Neural progenitor cell (in vitro differentiated cells): ENCODE data around the gene ZNF652. TPM values are rescaled to one million over a fixed set of nuclear protein-coding genes. Genes with fewer than 3 reads are reported as not detected.

Experiments used
- DNase-seq: peaks from one replicate; pipeline ENCODE4 v3.0.0-alpha.2; 2016; ENCODE audit warnings: low spot score
- H2AFZ ChIP-seq: fragments of 200-600 bp; sonication (generic); replicated peaks from 2 replicates; pipeline ENCODE4 v1.6.1; 2016; ENCODE audit warnings: antibody characterized with exemption
- H3F3A ChIP-seq: fragments of 200-600 bp; sonication (generic); 2 replicates; pipeline ENCODE4 v1.6.1; 2016; ENCODE audit warnings: antibody characterized with exemption, low read depth
- H3K27ac ChIP-seq: fragments of 200-600 bp; sonication (generic); 2 replicates; pipeline ENCODE4 v1.5.1; 2016; ENCODE audit warnings: mild to moderate bottlenecking
- H3K27me3 ChIP-seq: fragments of 200-600 bp; sonication (generic); 2 replicates; pipeline ENCODE4 v1.6.1; 2016; ENCODE audit warnings: mild to moderate bottlenecking, moderate library complexity
- H3K36me3 ChIP-seq: fragments of 200-600 bp; sonication (generic); 2 replicates; pipeline ENCODE4 v1.5.1; 2016
- H3K4me1 ChIP-seq: fragments of 200-600 bp; sonication (generic); 2 replicates; pipeline ENCODE4 v1.6.1; 2016; ENCODE audit warnings: mixed run types
- H3K4me2 ChIP-seq: fragments of 200-600 bp; sonication (generic); 2 replicates; pipeline ENCODE4 v1.6.1; 2016
- H3K4me3 ChIP-seq: fragments of 200-600 bp; sonication (generic); 2 replicates; pipeline ENCODE4 v1.5.1; 2016
- H3K79me2 ChIP-seq: fragments of 200-600 bp; sonication (generic); 2 replicates; pipeline ENCODE4 v1.6.1; 2016; ENCODE audit warnings: low read depth
- H3K9ac ChIP-seq: fragments of 200-600 bp; sonication (generic); 2 replicates; pipeline ENCODE4 v1.6.1; 2016
- H3K9me3 ChIP-seq: fragments of 200-600 bp; sonication (generic); 2 replicates; pipeline ENCODE4 v1.5.1; 2016; ENCODE audit warnings: low read depth
- H4K20me1 ChIP-seq: fragments of 200-600 bp; sonication (generic); 2 replicates; pipeline ENCODE4 v1.6.1; 2016; ENCODE audit warnings: low read depth
- H3K27ac Mint-ChIP-seq: 3 replicates; pipeline ENCODE4 v1.8.0; 2021; ENCODE audit warnings: mixed read lengths
- H3K27me3 Mint-ChIP-seq: 2 replicates; pipeline ENCODE4 v1.8.0; 2022; ENCODE audit warnings: low read depth, mild to moderate bottlenecking, inconsistent platforms, moderate library complexity, mixed read lengths; ENCODE audit not compliant: insufficient read depth
- H3K36me3 Mint-ChIP-seq: 3 replicates; pipeline ENCODE4 v1.8.0; 2021; ENCODE audit warnings: mixed read lengths
- H3K4me1 Mint-ChIP-seq: 3 replicates; pipeline ENCODE4 v1.8.0; 2021; ENCODE audit warnings: mixed read lengths
- H3K4me3 Mint-ChIP-seq: 3 replicates; pipeline ENCODE4 v1.8.0; 2021; ENCODE audit warnings: mild to moderate bottlenecking, moderate library complexity, mixed read lengths
- H3K9me3 Mint-ChIP-seq: 3 replicates; pipeline ENCODE4 v1.8.0; 2020; ENCODE audit warnings: mixed read lengths
- EZH2 ChIP-seq: fragments of 200-600 bp; sonication (generic); IDR thresholded peaks from 2 replicates; pipeline ENCODE4 v1.6.1; 2017; ENCODE audit warnings: antibody characterized with exemption, mild to moderate bottlenecking, moderate library complexity
- EZH2phosphoT487 ChIP-seq: fragments of 200-600 bp; sonication (generic); IDR thresholded peaks from 2 replicates; pipeline ENCODE4 v1.6.1; 2017; ENCODE audit warnings: antibody characterized with exemption
- total RNA-seq: library from RNA; depleted of rRNA; stranded (reverse); fragments of >200 nt; gene quantifications from 2 replicates; pipeline ENCODE4 v1.2.3, GENCODE V29; 2015; ENCODE audit warnings: low replicate concordance
- TF ChIP-seq, protein P1 (sequence below): fragments of 200-600 bp; sonication (generic); IDR thresholded peaks from 2 replicates; pipeline ENCODE4 v1.5.1; 2017; ENCODE audit warnings: antibody characterized with exemption, mild to moderate bottlenecking

ZNF652 gene
- total RNA-seq, 1 donor from 2014 or later, result 55.7 TPM

DNA sequence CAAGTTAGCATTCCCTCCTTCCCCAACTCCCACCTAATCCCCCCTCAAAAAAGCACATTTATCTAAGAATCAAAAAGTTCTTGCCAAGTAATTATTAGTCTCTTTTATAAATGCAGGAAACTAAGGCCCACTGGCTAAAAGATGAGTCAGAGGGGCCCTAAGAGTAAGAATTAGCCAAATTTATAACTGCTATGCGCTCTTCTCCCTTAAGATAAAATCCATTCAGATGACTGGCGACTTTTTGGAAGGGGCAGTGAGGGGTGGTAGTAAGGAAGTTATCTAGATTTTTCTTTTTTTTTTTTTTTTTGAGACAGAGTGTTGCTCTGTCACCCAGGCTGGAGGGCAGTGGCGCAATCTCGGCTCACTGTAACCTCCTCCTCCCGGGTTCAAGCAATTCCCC is 17.1 kb downstream of the ZNF652 start:
- H3K4me1 Mint-ChIP-seq, result peaks cover 4% of the 10 kb centered on the region
- H3K36me3 Mint-ChIP-seq, result peaks cover 3% of the 10 kb centered on the region
- no peak for TF ChIP-seq EZH2
- TF ChIP-seq, protein P1, sequence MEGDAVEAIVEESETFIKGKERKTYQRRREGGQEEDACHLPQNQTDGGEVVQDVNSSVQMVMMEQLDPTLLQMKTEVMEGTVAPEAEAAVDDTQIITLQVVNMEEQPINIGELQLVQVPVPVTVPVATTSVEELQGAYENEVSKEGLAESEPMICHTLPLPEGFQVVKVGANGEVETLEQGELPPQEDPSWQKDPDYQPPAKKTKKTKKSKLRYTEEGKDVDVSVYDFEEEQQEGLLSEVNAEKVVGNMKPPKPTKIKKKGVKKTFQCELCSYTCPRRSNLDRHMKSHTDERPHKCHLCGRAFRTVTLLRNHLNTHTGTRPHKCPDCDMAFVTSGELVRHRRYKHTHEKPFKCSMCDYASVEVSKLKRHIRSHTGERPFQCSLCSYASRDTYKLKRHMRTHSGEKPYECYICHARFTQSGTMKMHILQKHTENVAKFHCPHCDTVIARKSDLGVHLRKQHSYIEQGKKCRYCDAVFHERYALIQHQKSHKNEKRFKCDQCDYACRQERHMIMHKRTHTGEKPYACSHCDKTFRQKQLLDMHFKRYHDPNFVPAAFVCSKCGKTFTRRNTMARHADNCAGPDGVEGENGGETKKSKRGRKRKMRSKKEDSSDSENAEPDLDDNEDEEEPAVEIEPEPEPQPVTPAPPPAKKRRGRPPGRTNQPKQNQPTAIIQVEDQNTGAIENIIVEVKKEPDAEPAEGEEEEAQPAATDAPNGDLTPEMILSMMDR, result no peak
- no peak for TF ChIP-seq EZH2phosphoT487
- no peak overlapping the region for H3K27ac Mint-ChIP-seq
- Histone ChIP-seq H3K4me2 (no peak overlapping the region), H3K27me3 (no peaks in the 10 kb centered on the region), H3K79me2 (peaks cover 93% of the 10 kb centered on the region), H3K36me3 (no peaks in the 10 kb centered on the region), H3K4me3 (no peak overlapping the region), H4K20me1 (peaks cover 26% of the 10 kb centered on the region), H3K27ac (no peak overlapping the region), H3K4me1 (no peaks in the 10 kb centered on the region), H2AFZ (no peak overlapping the region), H3K9me3 (no peaks in the 10 kb centered on the region), H3F3A (no peaks in the 10 kb centered on the region), H3K9ac (no peak overlapping the region)
- H3K27me3 Mint-ChIP-seq, result peaks cover 2% of the 10 kb centered on the region
- H3K9me3 Mint-ChIP-seq, result no peaks in the 10 kb centered on the region
- H3K4me3 Mint-ChIP-seq, result no peak overlapping the region
- DNase-seq, result no peak

DNA sequence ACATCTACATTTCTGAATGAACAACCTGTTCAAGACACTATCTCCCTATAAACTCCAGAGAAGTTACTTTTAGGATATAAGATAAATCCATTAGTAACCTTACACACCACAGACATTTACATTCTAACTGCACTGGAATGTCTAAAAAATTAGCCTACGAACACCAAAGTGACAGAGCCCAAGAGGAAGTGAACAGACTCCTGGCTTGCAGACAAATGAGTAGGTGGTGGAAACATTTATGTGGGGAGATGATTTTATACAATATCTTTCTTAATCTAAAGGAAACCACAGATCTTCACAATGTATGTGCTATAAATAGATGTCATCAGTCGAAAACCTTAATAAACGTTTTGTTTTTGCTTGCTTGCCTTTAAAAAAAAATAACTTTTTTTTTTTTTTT is 18.8 kb downstream of the ZNF652 start:
- Histone ChIP-seq H3K9ac (no peak overlapping the region), H3K36me3 (no peaks in the 10 kb centered on the region), H3K27ac (no peak overlapping the region), H2AFZ (no peak overlapping the region), H3K79me2 (peaks cover 92% of the 10 kb centered on the region), H3K27me3 (no peaks in the 10 kb centered on the region), H4K20me1 (peaks cover 29% of the 10 kb centered on the region), H3K4me3 (no peak overlapping the region), H3K4me2 (no peak overlapping the region), H3K4me1 (peaks cover 3% of the 10 kb centered on the region), H3F3A (no peaks in the 10 kb centered on the region), H3K9me3 (no peaks in the 10 kb centered on the region)
- Mint-ChIP-seq H3K27ac (no peak overlapping the region), H3K4me1 (peaks cover 14% of the 10 kb centered on the region), H3K36me3 (peaks cover 3% of the 10 kb centered on the region), H3K4me3 (no peak overlapping the region), H3K27me3 (no peaks in the 10 kb centered on the region), H3K9me3 (no peaks in the 10 kb centered on the region)
- no peak for TF ChIP-seq EZH2
- TF ChIP-seq EZH2phosphoT487, result no peak
- TF ChIP-seq, protein P1, result no peak
- no peak for DNase-seq

DNA sequence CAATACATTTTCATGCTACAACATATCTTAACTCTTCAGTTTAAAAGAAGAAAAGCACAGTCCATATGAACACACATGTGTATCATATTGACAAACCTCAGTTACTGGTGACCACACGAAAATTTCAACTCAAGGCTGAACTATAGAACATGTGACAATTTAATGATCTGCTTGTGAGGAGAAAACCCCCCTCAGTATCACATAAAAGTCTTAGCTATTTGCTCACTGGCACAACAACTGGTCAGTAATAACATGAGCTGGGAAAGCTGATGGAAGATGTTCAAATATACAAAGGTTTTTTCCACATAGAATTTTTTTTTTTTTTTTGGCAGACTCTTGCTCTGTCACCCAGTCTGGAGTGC is 19.5 kb downstream of the ZNF652 start:
- peaks cover 37% of the 10 kb centered on the region for H4K20me1 ChIP-seq
- H3K27me3 Mint-ChIP-seq, result peaks cover 2% of the 10 kb centered on the region
- TF ChIP-seq, protein P1, result no peak
- no peak for TF ChIP-seq EZH2
- no peak for TF ChIP-seq EZH2phosphoT487

More for the DNA sequence above, 19.5 kb downstream of the ZNF652 start:
- H3K4me1 Mint-ChIP-seq, result peaks cover 14% of the 10 kb centered on the region
- H3K27ac Mint-ChIP-seq, result no peak overlapping the region
- Histone ChIP-seq H3K9ac (no peak overlapping the region), H3K27ac (no peak overlapping the region), H3K4me3 (no peak overlapping the region), H3K79me2 (peaks cover 92% of the 10 kb centered on the region), H3K27me3 (no peaks in the 10 kb centered on the region), H3K4me2 (no peak overlapping the region), H2AFZ (no peak overlapping the region), H3K36me3 (no peaks in the 10 kb centered on the region), H3K9me3 (no peaks in the 10 kb centered on the region), H3F3A (no peaks in the 10 kb centered on the region), H3K4me1 (peaks cover 3% of the 10 kb centered on the region)
- H3K36me3 Mint-ChIP-seq, result peaks cover 3% of the 10 kb centered on the region
- no peaks in the 10 kb centered on the region for H3K9me3 Mint-ChIP-seq
- DNase-seq, result no peak
- H3K4me3 Mint-ChIP-seq, result no peak overlapping the region
